SH-SY5Y (cell line): ENCODE results near the gene TBCE.

ENCODE experiments used
- GATA2 ChIP-seq: IDR thresholded peaks from 2 replicates; pipeline ENCODE4 v1.6.1; 2011; ENCODE audit warnings: mild to moderate bottlenecking, low read depth, low read length
- GATA3 ChIP-seq: IDR thresholded peaks from 2 replicates; pipeline ENCODE4 v1.6.1; 2011; ENCODE audit warnings: low read depth, mild to moderate bottlenecking, low read length, moderate library complexity

GRCh38 chr1:235409042-235409820 is 42.0 kb downstream of the TBCE start:
- TF ChIP-seq GATA2 (no peak), GATA3 (no peak)
